Measurements from ENCODE around the gene TRIM38. TPM values are rescaled to one million over a fixed set of nuclear protein-coding genes. Genes with fewer than 3 reads are reported as not detected.

The TRIM38 gene
- total RNA-seq, 1 experiment from 2014 or later, result 4.4 TPM

DNA sequence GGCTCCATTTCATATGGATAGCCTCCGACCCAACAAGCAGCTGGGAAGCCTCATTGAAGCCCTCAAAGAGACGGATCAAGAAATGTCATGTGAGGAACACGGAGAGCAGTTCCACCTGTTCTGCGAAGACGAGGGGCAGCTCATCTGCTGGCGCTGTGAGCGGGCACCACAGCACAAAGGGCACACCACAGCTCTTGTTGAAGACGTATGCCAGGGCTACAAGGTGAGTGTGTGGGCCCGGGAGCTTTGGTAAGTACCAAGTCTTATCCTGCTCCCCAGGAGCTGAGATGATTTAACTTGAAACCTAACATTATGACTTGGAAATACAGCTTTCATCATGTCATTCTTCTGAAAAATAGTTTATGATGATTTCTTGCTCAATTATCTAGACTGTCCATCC, 4.1 kb downstream of the TRIM38 start:
- Histone ChIP-seq H3K4me1 (ENCODE audit: control insufficient read depth, insufficient read depth, low read length) (peaks cover 23% of the 10 kb centered on the region), H3K4me3 (ENCODE audit: low read depth in 2 of 2, low read length in 2 of 2) (no peak overlapping the region), H3K9me3 (ENCODE audit: control insufficient read depth, insufficient read depth, low read depth, low read length) (no peaks in the 10 kb centered on the region), H3K27me3 (ENCODE audit: control insufficient read depth, insufficient read depth, low read length) (no peaks in the 10 kb centered on the region), H3K27ac (ENCODE audit: low read length) (no peak overlapping the region), H3K36me3 (ENCODE audit: control insufficient read depth, insufficient read depth, low read length) (no peaks in the 10 kb centered on the region; the same call in none of the 2 replicates)
- TF ChIP-seq, protein P1, sequence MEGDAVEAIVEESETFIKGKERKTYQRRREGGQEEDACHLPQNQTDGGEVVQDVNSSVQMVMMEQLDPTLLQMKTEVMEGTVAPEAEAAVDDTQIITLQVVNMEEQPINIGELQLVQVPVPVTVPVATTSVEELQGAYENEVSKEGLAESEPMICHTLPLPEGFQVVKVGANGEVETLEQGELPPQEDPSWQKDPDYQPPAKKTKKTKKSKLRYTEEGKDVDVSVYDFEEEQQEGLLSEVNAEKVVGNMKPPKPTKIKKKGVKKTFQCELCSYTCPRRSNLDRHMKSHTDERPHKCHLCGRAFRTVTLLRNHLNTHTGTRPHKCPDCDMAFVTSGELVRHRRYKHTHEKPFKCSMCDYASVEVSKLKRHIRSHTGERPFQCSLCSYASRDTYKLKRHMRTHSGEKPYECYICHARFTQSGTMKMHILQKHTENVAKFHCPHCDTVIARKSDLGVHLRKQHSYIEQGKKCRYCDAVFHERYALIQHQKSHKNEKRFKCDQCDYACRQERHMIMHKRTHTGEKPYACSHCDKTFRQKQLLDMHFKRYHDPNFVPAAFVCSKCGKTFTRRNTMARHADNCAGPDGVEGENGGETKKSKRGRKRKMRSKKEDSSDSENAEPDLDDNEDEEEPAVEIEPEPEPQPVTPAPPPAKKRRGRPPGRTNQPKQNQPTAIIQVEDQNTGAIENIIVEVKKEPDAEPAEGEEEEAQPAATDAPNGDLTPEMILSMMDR (IDR thresholded peaks at IDR 0.05), result no peak
- TF ChIP-seq, protein P2, sequence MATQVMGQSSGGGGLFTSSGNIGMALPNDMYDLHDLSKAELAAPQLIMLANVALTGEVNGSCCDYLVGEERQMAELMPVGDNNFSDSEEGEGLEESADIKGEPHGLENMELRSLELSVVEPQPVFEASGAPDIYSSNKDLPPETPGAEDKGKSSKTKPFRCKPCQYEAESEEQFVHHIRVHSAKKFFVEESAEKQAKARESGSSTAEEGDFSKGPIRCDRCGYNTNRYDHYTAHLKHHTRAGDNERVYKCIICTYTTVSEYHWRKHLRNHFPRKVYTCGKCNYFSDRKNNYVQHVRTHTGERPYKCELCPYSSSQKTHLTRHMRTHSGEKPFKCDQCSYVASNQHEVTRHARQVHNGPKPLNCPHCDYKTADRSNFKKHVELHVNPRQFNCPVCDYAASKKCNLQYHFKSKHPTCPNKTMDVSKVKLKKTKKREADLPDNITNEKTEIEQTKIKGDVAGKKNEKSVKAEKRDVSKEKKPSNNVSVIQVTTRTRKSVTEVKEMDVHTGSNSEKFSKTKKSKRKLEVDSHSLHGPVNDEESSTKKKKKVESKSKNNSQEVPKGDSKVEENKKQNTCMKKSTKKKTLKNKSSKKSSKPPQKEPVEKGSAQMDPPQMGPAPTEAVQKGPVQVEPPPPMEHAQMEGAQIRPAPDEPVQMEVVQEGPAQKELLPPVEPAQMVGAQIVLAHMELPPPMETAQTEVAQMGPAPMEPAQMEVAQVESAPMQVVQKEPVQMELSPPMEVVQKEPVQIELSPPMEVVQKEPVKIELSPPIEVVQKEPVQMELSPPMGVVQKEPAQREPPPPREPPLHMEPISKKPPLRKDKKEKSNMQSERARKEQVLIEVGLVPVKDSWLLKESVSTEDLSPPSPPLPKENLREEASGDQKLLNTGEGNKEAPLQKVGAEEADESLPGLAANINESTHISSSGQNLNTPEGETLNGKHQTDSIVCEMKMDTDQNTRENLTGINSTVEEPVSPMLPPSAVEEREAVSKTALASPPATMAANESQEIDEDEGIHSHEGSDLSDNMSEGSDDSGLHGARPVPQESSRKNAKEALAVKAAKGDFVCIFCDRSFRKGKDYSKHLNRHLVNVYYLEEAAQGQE (IDR thresholded peaks at IDR 0.05; ENCODE audit: insufficient read depth in 1 of 2, low read depth in 2 of 2, low read length in 1 of 2), result no peak
- TF ChIP-seq TCF7L2 (IDR thresholded peaks at IDR 0.05; ENCODE audit: low read depth, low read length) (no peak), POLR2AphosphoS5 (IDR thresholded peaks at IDR 0.05; ENCODE audit: low read depth, low read length) (no peak)
- DNase-seq (ENCODE audit: low read depth, low spot score) (no peak), ATAC-seq (no peak)
- BruUV-seq (replicated peaks), result no TSS peak
- POLR2A ChIA-PET, result no interaction called here
- intact Hi-C loops (cut with micrococcal nuclease; ENCODE audit: unreplicated experiment) (no loop called here), in situ Hi-C loops (cut with HindIII; ENCODE audit: low pct_unique_long_range_greater_than_20kb, low sequenced_read_pairs) (no loop called here)
- CTCF ChIA-PET, result no interaction called here

DNA sequence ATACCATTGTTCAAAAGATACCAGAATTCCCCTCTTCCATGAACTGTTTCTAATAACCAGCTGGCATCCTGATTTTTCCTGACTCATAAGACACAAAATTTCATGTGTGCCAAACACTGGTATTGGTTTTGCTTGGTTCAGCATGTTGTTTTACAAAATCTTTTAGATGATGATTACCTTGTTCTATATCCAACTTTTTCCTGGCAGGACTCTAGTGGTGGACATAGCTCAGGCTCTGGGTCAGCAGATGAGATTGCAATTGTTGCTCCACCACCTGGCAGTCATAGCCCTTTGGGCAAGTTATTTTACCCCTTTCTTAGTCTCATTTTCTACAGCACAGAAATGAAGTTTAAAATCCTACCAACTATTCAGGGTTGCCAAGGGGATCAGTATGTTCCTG, 6.2 kb downstream of the TRIM38 start:
- Histone ChIP-seq H3K27ac (ENCODE audit: low read length) (no peak overlapping the region), H3K4me1 (ENCODE audit: control insufficient read depth, insufficient read depth, low read length) (peaks cover 16% of the 10 kb centered on the region), H3K4me3 (ENCODE audit: low read depth in 2 of 2, low read length in 2 of 2) (no peak overlapping the region), H3K27me3 (ENCODE audit: control insufficient read depth, insufficient read depth, low read length) (no peaks in the 10 kb centered on the region), H3K36me3 (ENCODE audit: control insufficient read depth, insufficient read depth, low read length) (no peaks in the 10 kb centered on the region; the same call in 1 of the 2 replicates), H3K9me3 (ENCODE audit: control insufficient read depth, insufficient read depth, low read depth, low read length) (no peaks in the 10 kb centered on the region)
- CTCF ChIA-PET, result no interaction called here
- DNase-seq (ENCODE audit: low read depth, low spot score) (no peak), ATAC-seq (no peak)
- in situ Hi-C loops (cut with HindIII; ENCODE audit: low pct_unique_long_range_greater_than_20kb, low sequenced_read_pairs), result no loop called here
- intact Hi-C loops (cut with micrococcal nuclease; ENCODE audit: unreplicated experiment), result no loop called here
- no TSS peak for BruUV-seq (replicated peaks)
- POLR2A ChIA-PET, result no interaction called here
- TF ChIP-seq, protein P2 (IDR thresholded peaks at IDR 0.05; ENCODE audit: insufficient read depth in 1 of 2, low read depth in 2 of 2, low read length in 1 of 2), result no peak
- TF ChIP-seq SIN3A (IDR thresholded peaks at IDR 0.05; ENCODE audit: borderline replicate concordance, insufficient read depth, low read depth, low read length) (no peak), POLR2AphosphoS5 (IDR thresholded peaks at IDR 0.05; ENCODE audit: low read depth, low read length) (no peak), TCF7L2 (IDR thresholded peaks at IDR 0.05; ENCODE audit: low read depth, low read length) (no peak)
- TF ChIP-seq, protein P1 (IDR thresholded peaks at IDR 0.05), result no peak

All from Panc1 (cell line).